HUES64 (cell line): ENCODE data around the gene KRT36.

Source experiments
- H3K27ac ChIP-seq: 2 replicates; pipeline ENCODE4 v1.7.0; 2013; ENCODE audit warnings: low read depth, low read length, inconsistent platforms
- H3K27me3 ChIP-seq: 2 replicates; pipeline ENCODE4 v1.6.1; 2013; ENCODE audit warnings: mild to moderate bottlenecking, low read length; ENCODE audit not compliant: insufficient read depth
- H3K36me3 ChIP-seq: 2 replicates; pipeline ENCODE4 v1.6.1; 2013; ENCODE audit warnings: mild to moderate bottlenecking, low read length; ENCODE audit not compliant: insufficient read depth
- H3K4me1 ChIP-seq: 2 replicates; pipeline ENCODE4 v1.6.1; 2013; ENCODE audit warnings: mild to moderate bottlenecking, low read length, moderate library complexity; ENCODE audit not compliant: insufficient read depth
- H3K4me3 ChIP-seq: 2 replicates; pipeline ENCODE4 v1.5.1; 2013; ENCODE audit warnings: mild to moderate bottlenecking, low read length, moderate library complexity
- H3K9ac ChIP-seq: 2 replicates; pipeline ENCODE4 v1.6.1; 2013; ENCODE audit warnings: mild to moderate bottlenecking, low read depth, low read length
- H3K9me3 ChIP-seq: 2 replicates; pipeline ENCODE4 v1.6.1; 2013; ENCODE audit warnings: low read depth, low read length; ENCODE audit not compliant: insufficient read depth
- WGBS: fragments of 150-250, 120-280 bp; methylation state at CpG from one replicate; pipeline ENCODE4 v1.1.7; 2013; ENCODE audit warnings: missing lambda C conversion rate; 5-methylcytosine and 5-hydroxymethylcytosine counted together

The KRT36 gene

GRCh38 chr17:41448506-41448905, 41.2 kb downstream of the KRT36 start:
- H3K27ac ChIP-seq, result no peak overlapping the region
- peaks cover 8% of the 10 kb centered on the region; the same call in 1 of the 2 replicates for H3K9me3 ChIP-seq
- H3K4me1 ChIP-seq, result no peaks in the 10 kb centered on the region
- no peaks in the 10 kb centered on the region for H3K36me3 ChIP-seq
- H3K9ac ChIP-seq, result no peak overlapping the region
- H3K4me3 ChIP-seq, result no peak overlapping the region
- 74% methylated on average over 2 of the region's 2 CpGs for WGBS
- H3K27me3 ChIP-seq, result no peaks in the 10 kb centered on the region

- Histone ChIP-seq H3K27me3 (no peaks in the 10 kb centered on the region), H3K4me1 (no peaks in the 10 kb centered on the region), H3K27ac (no peak overlapping the region), H3K36me3 (no peaks in the 10 kb centered on the region), H3K9ac (no peak overlapping the region), H3K4me3 (no peak overlapping the region), H3K9me3 (peaks cover 8% of the 10 kb centered on the region; the same call in 1 of the 2 replicates)
- 79% methylated on average over 2 of the region's 2 CpGs for WGBS
Observed at GRCh38 chr17:41446806-41447205, 42.9 kb downstream of the KRT36 start.

GRCh38 chr17:41444640-41445039, 45.1 kb downstream of the KRT36 start:
- H3K9ac ChIP-seq, result no peak overlapping the region
- no peaks in the 10 kb centered on the region for H3K27me3 ChIP-seq
- WGBS, result 100% methylated on average over 1 of the region's 3 CpGs
- no peak overlapping the region for H3K27ac ChIP-seq
- no peaks in the 10 kb centered on the region for H3K4me1 ChIP-seq
- H3K36me3 ChIP-seq, result no peaks in the 10 kb centered on the region
- H3K4me3 ChIP-seq, result no peak overlapping the region
- no peaks in the 10 kb centered on the region for H3K9me3 ChIP-seq

GRCh38 chr17:41444186-41444585, 45.5 kb downstream of the KRT36 start:
- Histone ChIP-seq H3K36me3 (no peaks in the 10 kb centered on the region), H3K9me3 (no peaks in the 10 kb centered on the region), H3K27me3 (no peaks in the 10 kb centered on the region), H3K9ac (no peak overlapping the region), H3K4me1 (no peaks in the 10 kb centered on the region), H3K4me3 (no peak overlapping the region), H3K27ac (no peak overlapping the region)
- WGBS, result 94% methylated on average over 1 of the region's 1 CpG

GRCh38 chr17:41442739-41443138, 47.0 kb downstream of the KRT36 start:
- no peaks in the 10 kb centered on the region for H3K36me3 ChIP-seq
- no peaks in the 10 kb centered on the region for H3K27me3 ChIP-seq
- no peak overlapping the region for H3K9ac ChIP-seq
- H3K4me3 ChIP-seq, result no peak overlapping the region
- no peak overlapping the region for H3K27ac ChIP-seq
- WGBS, result 67% methylated on average over 3 of the region's 4 CpGs
- H3K4me1 ChIP-seq, result no peaks in the 10 kb centered on the region
- no peaks in the 10 kb centered on the region for H3K9me3 ChIP-seq

GRCh38 chr17:41440531-41441033, 49.1 kb downstream of the KRT36 start, which contains the start of gene KRT38:
Gene KRT38 (minus strand): TSS chr17:41440983. CDS start chr17:41440921, 62 bp downstream.
- Histone ChIP-seq H3K27ac (no peak within 1 kb of the TSS), H3K4me1 (no peaks in the 10 kb centered on the region), H3K36me3 (no peaks in the 10 kb centered on the region), H3K9ac (no peak within 1 kb of the TSS), H3K27me3 (no peaks in the 10 kb centered on the region), H3K4me3 (no peak within 1 kb of the TSS), H3K9me3 (no peaks in the 10 kb centered on the region)
- 91% methylated on average over 10 of the region's 10 CpGs for WGBS

- no peaks in the 10 kb centered on the region for H3K27me3 ChIP-seq
- no peak overlapping the region for H3K4me3 ChIP-seq
- no peaks in the 10 kb centered on the region for H3K9me3 ChIP-seq
- 74% methylated on average over 5 of the region's 5 CpGs for WGBS
- H3K9ac ChIP-seq, result no peak overlapping the region
- no peak overlapping the region for H3K27ac ChIP-seq
- H3K36me3 ChIP-seq, result no peaks in the 10 kb centered on the region
- H3K4me1 ChIP-seq, result no peaks in the 10 kb centered on the region
Observed at GRCh38 chr17:41439375-41439774, 50.3 kb downstream of the KRT36 start.

- Histone ChIP-seq H3K27ac (no peak overlapping the region), H3K27me3 (no peaks in the 10 kb centered on the region), H3K36me3 (no peaks in the 10 kb centered on the region), H3K9ac (no peak overlapping the region), H3K4me1 (no peaks in the 10 kb centered on the region), H3K4me3 (no peak overlapping the region), H3K9me3 (no peaks in the 10 kb centered on the region)
- 92% methylated on average over 9 of the region's 9 CpGs for WGBS
Observed at GRCh38 chr17:41437769-41438168, 51.9 kb downstream of the KRT36 start.

GRCh38 chr17:41437254-41437653, 52.5 kb downstream of the KRT36 start:
- Histone ChIP-seq H3K9me3 (no peaks in the 10 kb centered on the region), H3K4me3 (no peak overlapping the region), H3K36me3 (no peaks in the 10 kb centered on the region), H3K27me3 (no peaks in the 10 kb centered on the region), H3K4me1 (no peaks in the 10 kb centered on the region), H3K27ac (no peak overlapping the region), H3K9ac (no peak overlapping the region)
- 93% methylated on average over 7 of the region's 7 CpGs for WGBS
